OCI-LY1 (cell line): ENCODE data around the gene SLC6A4.

Source experiments
- CTCF ChIP-seq: fragments of 200-600 bp; sonication (generic), shearing (Covaris generic); IDR thresholded peaks from 2 replicates; pipeline ENCODE4 v1.5.1; 2017; ENCODE audit warnings: mild to moderate bottlenecking, antibody characterized with exemption, low read length, moderate library complexity, mixed read lengths
- EZH2 ChIP-seq: fragments of 200-600 bp; sonication (generic), shearing (Covaris generic); IDR thresholded peaks from 2 replicates; pipeline ENCODE4 v1.8.0; 2017; ENCODE audit warnings: borderline replicate concordance, mixed run types, mild to moderate bottlenecking, antibody characterized with exemption, low read length, moderate library complexity, mixed read lengths

- no peak for TF ChIP-seq CTCF
- no peak for TF ChIP-seq EZH2
These were observed 61.8 kb downstream of the SLC6A4 start for GRCh38 chr17:30173649-30174048.
